Smooth muscle cell (in vitro differentiated cells): ENCODE measurements around the gene FAM3D. TPM values are rescaled to one million over a fixed set of nuclear protein-coding genes. Genes with fewer than 3 reads are reported as not detected.

ENCODE experiments used
- DNase-seq: peaks from one replicate; lab custom pipeline; 2025; ENCODE audit not compliant: unreplicated experiment; lab: John Stamatoyannopoulos, UW
- H2AFZ ChIP-seq: fragments of 200-600 bp; sonication (generic); 2 replicates; pipeline ENCODE4 v1.6.0; 2016; ENCODE audit warnings: antibody characterized with exemption, low read depth, mild to moderate bottlenecking
- H3F3A ChIP-seq: fragments of 200-600 bp; sonication (generic); 2 replicates; pipeline ENCODE4 v1.6.0; 2017; ENCODE audit warnings: antibody characterized with exemption, low read depth
- H3K27ac ChIP-seq: fragments of 200-600 bp; sonication (generic); 2 replicates; pipeline ENCODE4 v1.5.1; 2016; ENCODE audit warnings: low read depth, mild to moderate bottlenecking
- H3K27me3 ChIP-seq: fragments of 200-600 bp; sonication (generic); 2 replicates; pipeline ENCODE4 v1.6.1; 2016; ENCODE audit warnings: low read depth, mild to moderate bottlenecking
- H3K36me3 ChIP-seq: fragments of 200-600 bp; sonication (generic); 2 replicates; pipeline ENCODE4 v1.5.1; 2016; ENCODE audit warnings: low read depth
- H3K4me1 ChIP-seq: fragments of 200-600 bp; sonication (generic); 2 replicates; pipeline ENCODE4 v1.5.1; 2016; ENCODE audit warnings: low read depth
- H3K4me2 ChIP-seq: fragments of 200-600 bp; sonication (generic); 2 replicates; pipeline ENCODE4 v1.6.0; 2016; ENCODE audit warnings: mild to moderate bottlenecking
- H3K4me3 ChIP-seq: fragments of 200-600 bp; sonication (generic); 2 replicates; pipeline ENCODE4 v1.5.1; 2016; ENCODE audit warnings: mild to moderate bottlenecking
- H3K79me2 ChIP-seq: fragments of 200-600 bp; sonication (generic); 2 replicates; pipeline ENCODE4 v1.6.0; 2016; ENCODE audit warnings: low read depth, mild to moderate bottlenecking
- H3K9ac ChIP-seq: fragments of 200-600 bp; sonication (generic); 2 replicates; pipeline ENCODE4 v1.6.0; 2016; ENCODE audit warnings: low read depth
- H3K9me3 ChIP-seq: fragments of 200-600 bp; sonication (generic); replicated peaks from 2 replicates; pipeline ENCODE4 v1.5.1; 2016; ENCODE audit warnings: low read depth
- H4K20me1 ChIP-seq: fragments of 200-600 bp; sonication (generic); 2 replicates; pipeline ENCODE4 v1.6.0; 2016; ENCODE audit warnings: low read depth
- WGBS: methylation state at CpG from one replicate; pipeline ENCODE4 v1.1.7; 2016; ENCODE audit warnings: low lambda C conversion rate; 5-methylcytosine and 5-hydroxymethylcytosine counted together
- polyA plus RNA-seq: library from polyadenylated mRNA; unstranded; fragments of >200 nt; fragmentation: Nextera tagmentation; extraction: Ambion mirVana; gene quantifications from 2 replicates; pipeline ENCODE4 v1.2.1, GENCODE V29; 2016
- total RNA-seq: library from RNA; depleted of rRNA; stranded (reverse); fragments of >200 nt; gene quantifications from 2 replicates; pipeline ENCODE4 v1.2.3, GENCODE V29; 2014
- TF ChIP-seq, protein P1 (sequence below): fragments of 200-600 bp; sonication (generic); IDR thresholded peaks from 2 replicates; pipeline ENCODE4 v1.5.1; 2017; ENCODE audit warnings: borderline replicate concordance, mild to moderate bottlenecking, antibody characterized with exemption; ENCODE audit not compliant: insufficient read depth, poor library complexity, severe bottlenecking

Gene FAM3D
- total and polyA plus RNA-seq, 2 experiments from 2014 or later = 0.18 to 0.33 TPM

DNA sequence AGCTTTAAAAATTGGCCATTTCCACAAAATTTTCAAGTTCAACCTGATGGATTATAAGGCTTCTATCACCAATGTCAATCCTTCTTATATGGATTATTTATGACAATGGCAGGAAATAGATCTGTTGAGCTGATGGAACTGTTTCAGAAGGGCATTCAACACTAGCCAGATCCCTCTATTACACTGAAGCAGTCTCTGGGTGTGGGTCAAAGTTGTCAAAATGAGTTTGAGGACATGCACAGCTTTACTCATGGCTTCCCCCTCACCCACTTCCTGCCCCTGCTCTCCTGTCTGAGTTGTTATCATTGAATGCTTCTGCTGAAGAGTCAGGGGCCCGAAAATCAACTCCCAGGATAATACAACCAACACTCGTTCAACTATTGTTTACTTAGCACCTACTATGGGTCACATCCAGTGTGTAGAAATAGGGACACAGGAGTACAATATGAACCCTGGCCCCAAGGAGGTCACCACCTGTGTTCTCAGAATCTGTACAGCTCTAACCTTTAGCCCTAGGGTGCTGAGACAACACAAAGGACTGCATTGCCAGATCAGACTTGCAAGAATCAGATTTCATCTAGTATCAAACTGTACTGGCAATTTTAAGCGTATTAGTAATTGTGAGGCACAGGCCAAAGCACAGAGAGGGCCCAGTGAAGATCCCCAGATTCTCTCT, 41.7 kb upstream of the FAM3D start:
- H3K27ac ChIP-seq = no peak overlapping the region
- H3F3A ChIP-seq = no peaks in the 10 kb centered on the region
- H4K20me1 ChIP-seq = no peaks in the 10 kb centered on the region
- H3K4me3 ChIP-seq = no peak overlapping the region
- no peaks in the 10 kb centered on the region for H3K4me1 ChIP-seq
- H3K4me2 ChIP-seq = no peak overlapping the region
- no peaks in the 10 kb centered on the region for H3K27me3 ChIP-seq
- no peaks in the 10 kb centered on the region for H3K9me3 ChIP-seq
- TF ChIP-seq, protein P1, sequence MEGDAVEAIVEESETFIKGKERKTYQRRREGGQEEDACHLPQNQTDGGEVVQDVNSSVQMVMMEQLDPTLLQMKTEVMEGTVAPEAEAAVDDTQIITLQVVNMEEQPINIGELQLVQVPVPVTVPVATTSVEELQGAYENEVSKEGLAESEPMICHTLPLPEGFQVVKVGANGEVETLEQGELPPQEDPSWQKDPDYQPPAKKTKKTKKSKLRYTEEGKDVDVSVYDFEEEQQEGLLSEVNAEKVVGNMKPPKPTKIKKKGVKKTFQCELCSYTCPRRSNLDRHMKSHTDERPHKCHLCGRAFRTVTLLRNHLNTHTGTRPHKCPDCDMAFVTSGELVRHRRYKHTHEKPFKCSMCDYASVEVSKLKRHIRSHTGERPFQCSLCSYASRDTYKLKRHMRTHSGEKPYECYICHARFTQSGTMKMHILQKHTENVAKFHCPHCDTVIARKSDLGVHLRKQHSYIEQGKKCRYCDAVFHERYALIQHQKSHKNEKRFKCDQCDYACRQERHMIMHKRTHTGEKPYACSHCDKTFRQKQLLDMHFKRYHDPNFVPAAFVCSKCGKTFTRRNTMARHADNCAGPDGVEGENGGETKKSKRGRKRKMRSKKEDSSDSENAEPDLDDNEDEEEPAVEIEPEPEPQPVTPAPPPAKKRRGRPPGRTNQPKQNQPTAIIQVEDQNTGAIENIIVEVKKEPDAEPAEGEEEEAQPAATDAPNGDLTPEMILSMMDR = no peak
- no peak overlapping the region for H2AFZ ChIP-seq
- no peak overlapping the region for H3K9ac ChIP-seq
- 83% methylated on average over 3 of the region's 3 CpGs for WGBS
- H3K36me3 ChIP-seq = no peaks in the 10 kb centered on the region
- DNase-seq = no peak
- no peaks in the 10 kb centered on the region for H3K79me2 ChIP-seq

DNA sequence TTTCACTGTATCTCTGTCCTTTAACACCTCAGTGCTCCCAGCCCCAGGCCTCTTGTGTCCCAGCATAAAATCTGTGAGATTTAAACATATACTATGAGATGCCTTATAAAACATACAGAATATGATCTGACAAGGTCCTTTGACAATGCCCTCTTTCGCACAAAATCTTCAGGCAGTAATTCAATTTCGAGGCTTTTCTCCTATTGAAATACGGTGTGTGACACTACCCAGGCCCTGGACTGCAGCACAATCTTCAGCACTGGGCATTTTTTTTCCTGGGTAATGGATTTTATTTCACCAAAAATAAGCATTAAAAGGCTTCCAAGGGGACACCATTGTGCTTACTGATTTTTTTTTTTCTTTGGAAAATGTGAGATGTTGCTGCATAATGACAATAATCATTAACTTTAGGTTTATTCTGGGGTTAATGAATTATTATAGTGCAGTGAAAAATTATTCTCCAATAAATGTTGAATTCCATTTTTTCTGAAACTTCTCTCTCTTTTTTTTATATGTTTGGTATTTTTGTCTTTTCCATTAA, 40.9 kb upstream of the FAM3D start:
- Histone ChIP-seq H3K36me3 (no peaks in the 10 kb centered on the region), H3K27ac (no peak overlapping the region), H4K20me1 (no peaks in the 10 kb centered on the region), H3K4me2 (no peak overlapping the region), H3K4me1 (no peaks in the 10 kb centered on the region), H3F3A (no peaks in the 10 kb centered on the region), H3K9me3 (no peaks in the 10 kb centered on the region), H3K27me3 (no peaks in the 10 kb centered on the region), H3K4me3 (no peak overlapping the region), H2AFZ (no peak overlapping the region), H3K9ac (no peak overlapping the region), H3K79me2 (no peaks in the 10 kb centered on the region)
- no peak for DNase-seq
- TF ChIP-seq, protein P1 = no peak
- WGBS = 89% methylated on average over 3 of the region's 3 CpGs

DNA sequence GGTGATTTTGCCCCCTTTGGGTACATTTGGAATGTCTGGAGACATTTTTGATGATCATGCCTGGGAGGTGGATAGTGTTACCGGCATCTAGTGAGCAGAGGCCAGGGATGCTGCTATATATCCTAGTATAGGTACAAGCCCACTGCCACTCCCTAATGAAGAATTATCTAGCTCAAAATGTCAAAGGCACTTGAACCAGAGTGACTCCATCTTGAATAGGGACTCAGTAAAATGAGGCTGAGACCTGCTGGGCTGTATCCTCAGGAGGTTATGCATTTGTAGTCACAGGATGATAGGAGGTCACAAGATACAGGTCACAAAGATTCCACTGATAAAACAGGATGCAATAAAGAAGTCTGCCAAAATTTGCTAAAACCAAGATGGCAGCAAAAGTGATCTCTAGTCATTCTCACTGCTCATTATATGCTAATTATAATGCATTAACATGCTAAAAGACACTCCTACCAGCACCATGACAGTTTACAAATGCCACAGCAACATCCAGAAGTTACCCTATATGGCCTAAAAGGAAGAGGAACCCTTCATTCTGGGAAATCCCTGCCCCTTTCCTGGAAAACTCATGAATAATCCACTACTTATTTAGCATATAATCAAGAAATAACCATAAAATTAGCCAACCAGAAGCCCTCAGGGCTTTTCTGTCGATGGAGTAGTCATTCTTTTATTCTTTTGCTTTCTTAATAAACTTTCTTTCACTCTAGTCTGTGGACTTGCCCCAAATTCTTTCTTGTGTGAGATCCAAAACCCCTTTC, 40.0 kb upstream of the FAM3D start:
- Histone ChIP-seq H3K4me3 (no peak overlapping the region), H3K79me2 (no peaks in the 10 kb centered on the region), H3K9me3 (no peaks in the 10 kb centered on the region), H4K20me1 (no peaks in the 10 kb centered on the region), H3K9ac (no peak overlapping the region), H3K36me3 (no peaks in the 10 kb centered on the region), H3K27me3 (no peaks in the 10 kb centered on the region), H3K4me1 (no peaks in the 10 kb centered on the region), H3F3A (no peaks in the 10 kb centered on the region), H3K27ac (no peak overlapping the region), H2AFZ (no peak overlapping the region), H3K4me2 (no peak overlapping the region)
- 82% methylated on average over 2 of the region's 2 CpGs for WGBS
- no peak for DNase-seq
- TF ChIP-seq, protein P1 = no peak
